Measurements from ENCODE around the gene YES1. TPM values are rescaled to one million over a fixed set of nuclear protein-coding genes. Genes with fewer than 3 reads are reported as not detected.

YES1 gene
- total and polyA plus RNA-seq, 3 donors from 2014 or later, result 31.8 to 228 (median 193) TPM

GRCh38 chr18:710418-711300 is 101.4 kb downstream of the YES1 start:
- Histone ChIP-seq H3K9me3 (no peaks in the 10 kb centered on the region), H3K4me1 (peaks cover 6% of the 10 kb centered on the region), H3K4me3 (peak overlapping the region; percentile 65 to 83), H3K27me3 (no peaks in the 10 kb centered on the region), H3K36me3 (ENCODE audit: low read depth, missing control alignments) (no peaks in the 10 kb centered on the region), H3K27ac (no peak overlapping the region)
- TF ChIP-seq CTCF (IDR thresholded peaks at IDR 0.05), result no peak
- TF ChIP-seq POLR2A (IDR thresholded peaks at IDR 0.05), result no peak
- DNase-seq, result no peak
- 52 to 60% methylated on average over 3 of the region's 3 CpGs for WGBS, 2 donors
- intact Hi-C loops (cut with DNase I; ENCODE audit: low total_unique reads), result no loop called here

DNA sequence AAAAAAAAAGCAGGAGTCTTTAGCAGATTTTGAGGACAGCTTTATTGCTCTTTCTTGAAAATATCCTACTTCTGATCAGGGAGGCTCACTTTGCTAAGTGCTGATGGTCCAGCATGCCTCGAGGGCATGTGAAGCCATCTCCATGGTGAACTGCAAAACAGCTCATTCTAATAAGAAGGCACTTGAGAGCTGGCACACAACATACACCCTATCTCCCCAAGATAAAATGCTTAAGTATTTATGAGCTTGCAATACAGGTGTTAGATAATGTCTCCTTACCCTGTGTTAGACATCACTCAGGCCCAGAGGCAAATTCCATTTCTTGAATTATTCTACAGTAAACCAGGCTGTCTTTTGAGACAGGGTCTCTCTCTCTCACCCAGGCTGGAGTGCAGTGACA is 102.3 kb downstream of the YES1 start:
- WGBS, 2 donors, result 65 to 73% methylated on average over 1 of the region's 1 CpG
- no peak for DNase-seq
- TF ChIP-seq CTCF (IDR thresholded peaks at IDR 0.05) (no peak), POLR2A (IDR thresholded peaks at IDR 0.05) (no peak)
- H3K4me1 ChIP-seq, result peaks cover 6% of the 10 kb centered on the region
- no peaks in the 10 kb centered on the region for H3K36me3 ChIP-seq (ENCODE audit: low read depth, missing control alignments)
- H3K9me3 ChIP-seq, result no peaks in the 10 kb centered on the region
- H3K27ac ChIP-seq, result no peak overlapping the region
- no peaks in the 10 kb centered on the region for H3K27me3 ChIP-seq
- H3K4me3 ChIP-seq, result no peak overlapping the region
- intact Hi-C loops (cut with DNase I; ENCODE audit: low total_unique reads), result no loop called here

GRCh38 chr18:708096-708495 is 103.9 kb downstream of the YES1 start:
- Histone ChIP-seq H3K36me3 (ENCODE audit: low read depth, missing control alignments) (no peaks in the 10 kb centered on the region), H3K4me1 (peaks cover 6% of the 10 kb centered on the region), H3K9me3 (no peaks in the 10 kb centered on the region), H3K27ac (no peak overlapping the region), H3K27me3 (no peaks in the 10 kb centered on the region), H3K4me3 (no peak overlapping the region)
- 92% methylated on average over 10 of the region's 10 CpGs for WGBS, 2 donors
- no peak for DNase-seq
- intact Hi-C loops (cut with DNase I; ENCODE audit: low total_unique reads), result no loop called here
- no peak for TF ChIP-seq POLR2A (IDR thresholded peaks at IDR 0.05)
- TF ChIP-seq CTCF (IDR thresholded peaks at IDR 0.05), result no peak

DNA sequence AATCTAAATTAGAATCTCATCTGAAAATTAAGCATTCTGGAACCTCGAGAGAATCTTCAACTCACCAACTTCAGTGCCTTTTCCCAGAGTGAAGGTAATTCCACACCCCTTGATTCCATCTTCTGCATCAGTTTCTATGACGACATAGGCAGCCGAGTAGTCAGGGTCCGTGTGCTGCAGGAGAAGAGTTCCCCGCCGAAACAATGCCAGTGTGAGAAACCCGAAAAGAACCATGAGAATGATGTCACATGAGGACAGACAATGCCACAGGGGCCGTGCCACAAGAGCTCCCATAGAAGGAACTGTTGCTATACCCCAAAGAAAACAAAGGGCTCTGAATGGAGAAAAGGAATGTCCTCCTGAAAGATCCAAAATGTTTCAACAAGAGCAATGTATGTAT is 105.6 kb downstream of the YES1 start:
- no peaks in the 10 kb centered on the region for H3K36me3 ChIP-seq (ENCODE audit: low read depth, missing control alignments)
- WGBS, 2 donors, result 83 to 90% methylated on average over 8 of the region's 8 CpGs
- no peak overlapping the region for H3K4me3 ChIP-seq
- H3K4me1 ChIP-seq, result peaks cover 6% of the 10 kb centered on the region
- intact Hi-C loops (cut with DNase I; ENCODE audit: low total_unique reads), result no loop called here
- DNase-seq, result no peak
- H3K27ac ChIP-seq, result no peak overlapping the region
- no peaks in the 10 kb centered on the region for H3K9me3 ChIP-seq
- no peaks in the 10 kb centered on the region for H3K27me3 ChIP-seq
- TF ChIP-seq CTCF (IDR thresholded peaks at IDR 0.05), result no peak
- TF ChIP-seq POLR2A (IDR thresholded peaks at IDR 0.05), result no peak

Measured in testis (tissue), 3 donors.